Measurements from ENCODE around the gene PROCA1. TPM values are rescaled to one million over a fixed set of nuclear protein-coding genes. Genes with fewer than 3 reads are reported as not detected.

Gene PROCA1
- total and polyA plus RNA-seq, 2 of the 13 experiments (the other 11 are each of a cell fraction or from before 2014, with no cell fraction given) = 0.73 to 1.5 TPM

DNA sequence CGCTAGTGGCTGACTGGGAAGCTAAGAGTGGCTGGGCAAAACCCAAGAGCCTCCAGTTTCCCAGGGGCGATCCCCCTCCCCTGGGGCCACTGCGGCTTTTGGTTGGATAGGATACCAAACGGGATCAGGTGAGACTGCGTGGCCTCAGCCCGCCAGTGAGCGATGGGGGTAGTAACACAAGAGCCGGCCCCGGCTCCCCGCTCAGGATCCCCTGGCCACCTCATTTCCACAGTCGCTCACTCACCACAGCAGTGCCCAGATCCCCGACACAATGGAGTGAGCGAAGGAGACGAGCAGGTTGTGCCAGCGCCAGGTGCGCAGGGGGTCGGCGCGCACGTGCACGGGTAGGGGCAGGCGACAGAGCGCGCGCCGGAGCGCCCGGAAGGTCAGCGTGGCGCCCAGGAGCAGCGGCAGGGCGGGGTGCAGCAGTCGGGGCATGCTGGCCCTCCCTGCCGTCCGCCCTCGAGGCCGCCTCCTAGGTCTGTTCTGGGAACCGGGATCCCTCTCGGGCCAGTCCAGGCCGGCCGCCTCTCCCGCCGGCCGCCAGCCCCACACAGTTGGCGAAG lies 14.1 kb upstream of the PROCA1 start (continued):
- TF ChIP-seq, protein P1, sequence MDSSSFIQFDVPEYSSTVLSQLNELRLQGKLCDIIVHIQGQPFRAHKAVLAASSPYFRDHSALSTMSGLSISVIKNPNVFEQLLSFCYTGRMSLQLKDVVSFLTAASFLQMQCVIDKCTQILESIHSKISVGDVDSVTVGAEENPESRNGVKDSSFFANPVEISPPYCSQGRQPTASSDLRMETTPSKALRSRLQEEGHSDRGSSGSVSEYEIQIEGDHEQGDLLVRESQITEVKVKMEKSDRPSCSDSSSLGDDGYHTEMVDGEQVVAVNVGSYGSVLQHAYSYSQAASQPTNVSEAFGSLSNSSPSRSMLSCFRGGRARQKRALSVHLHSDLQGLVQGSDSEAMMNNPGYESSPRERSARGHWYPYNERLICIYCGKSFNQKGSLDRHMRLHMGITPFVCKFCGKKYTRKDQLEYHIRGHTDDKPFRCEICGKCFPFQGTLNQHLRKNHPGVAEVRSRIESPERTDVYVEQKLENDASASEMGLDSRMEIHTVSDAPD (CRISPR knock-in tag; IDR thresholded peaks at IDR 0.05) = peak; percentile 64; the same call in 1 of the 2 replicates
- TF ChIP-seq ZNF644 (CRISPR knock-in tag; IDR thresholded peaks at IDR 0.05; ENCODE audit: low read depth) (no peak), HIVEP1 (CRISPR knock-in tag; IDR thresholded peaks at IDR 0.05) (no peak), FOSL1 (CRISPR knock-in tag; IDR thresholded peaks at IDR 0.05; ENCODE audit: borderline replicate concordance) (0 out of 2 replicates have a peak, but pooled peaks have one; percentile 6), DMTF1 (CRISPR knock-in tag; IDR thresholded peaks at IDR 0.05) (no peak), CC2D1A (CRISPR knock-in tag; IDR thresholded peaks at IDR 0.05) (0 out of 2 replicates have a peak, but pooled peaks have one; percentile 73), ZEB1 (IDR thresholded peaks at IDR 0.05; ENCODE audit: insufficient replicate concordance, low read depth) (peak; percentile 5), ZBTB7B (CRISPR knock-in tag; IDR thresholded peaks at IDR 0.05) (peak; percentile 75; the same call in 1 of the 2 replicates), MTERF4 (CRISPR knock-in tag; IDR thresholded peaks at IDR 0.05) (peak; percentile 88; the same call in 1 of the 2 replicates), RXRB (CRISPR knock-in tag; IDR thresholded peaks at IDR 0.05; ENCODE audit: borderline replicate concordance) (peak; percentile 30), RARA (CRISPR knock-in tag; IDR thresholded peaks at IDR 0.05) (peak; percentile 45; the same call in 1 of the 2 replicates), TMF1 (CRISPR knock-in tag; IDR thresholded peaks at IDR 0.05; ENCODE audit: low read depth) (peak; percentile 71; the same call in 1 of the 2 replicates), ZNF772 (CRISPR knock-in tag; IDR thresholded peaks at IDR 0.05) (peak; percentile 82; the same call in 1 of the 2 replicates), NCOA5 (CRISPR knock-in tag; IDR thresholded peaks at IDR 0.05) (peak; percentile 11; the same call in 1 of the 2 replicates), NR1H2 (CRISPR knock-in tag; IDR thresholded peaks at IDR 0.05; ENCODE audit: borderline replicate concordance, low read depth) (peak; percentile 85; the same call in 1 of the 2 replicates), SMAD3 (CRISPR knock-in tag; IDR thresholded peaks at IDR 0.05) (no peak), HNRNPL (IDR thresholded peaks at IDR 0.05; ENCODE audit: low read depth, low read length) (peak; percentile 47; the same call in 1 of the 2 replicates), ZFX (CRISPR knock-in tag; IDR thresholded peaks at IDR 0.05; ENCODE audit: low read depth) (peak; percentile 79), YEATS2 (CRISPR knock-in tag; IDR thresholded peaks at IDR 0.05; ENCODE audit: borderline replicate concordance) (no peak), ZNF790 (CRISPR knock-in tag; IDR thresholded peaks at IDR 0.05; ENCODE audit: borderline replicate concordance) (peak; percentile 90; the same call in 1 of the 2 replicates), CEBPG (CRISPR knock-in tag; IDR thresholded peaks at IDR 0.05) (0 out of 2 replicates have a peak, but pooled peaks have one; percentile 6)
- TF ChIP-seq, protein P2, sequence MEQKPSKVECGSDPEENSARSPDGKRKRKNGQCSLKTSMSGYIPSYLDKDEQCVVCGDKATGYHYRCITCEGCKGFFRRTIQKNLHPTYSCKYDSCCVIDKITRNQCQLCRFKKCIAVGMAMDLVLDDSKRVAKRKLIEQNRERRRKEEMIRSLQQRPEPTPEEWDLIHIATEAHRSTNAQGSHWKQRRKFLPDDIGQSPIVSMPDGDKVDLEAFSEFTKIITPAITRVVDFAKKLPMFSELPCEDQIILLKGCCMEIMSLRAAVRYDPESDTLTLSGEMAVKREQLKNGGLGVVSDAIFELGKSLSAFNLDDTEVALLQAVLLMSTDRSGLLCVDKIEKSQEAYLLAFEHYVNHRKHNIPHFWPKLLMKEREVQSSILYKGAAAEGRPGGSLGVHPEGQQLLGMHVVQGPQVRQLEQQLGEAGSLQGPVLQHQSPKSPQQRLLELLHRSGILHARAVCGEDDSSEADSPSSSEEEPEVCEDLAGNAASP (CRISPR knock-in tag; IDR thresholded peaks at IDR 0.05; ENCODE audit: borderline replicate concordance) = peak; percentile 28; the same call in 1 of the 2 replicates
- TF ChIP-seq, protein P3, sequence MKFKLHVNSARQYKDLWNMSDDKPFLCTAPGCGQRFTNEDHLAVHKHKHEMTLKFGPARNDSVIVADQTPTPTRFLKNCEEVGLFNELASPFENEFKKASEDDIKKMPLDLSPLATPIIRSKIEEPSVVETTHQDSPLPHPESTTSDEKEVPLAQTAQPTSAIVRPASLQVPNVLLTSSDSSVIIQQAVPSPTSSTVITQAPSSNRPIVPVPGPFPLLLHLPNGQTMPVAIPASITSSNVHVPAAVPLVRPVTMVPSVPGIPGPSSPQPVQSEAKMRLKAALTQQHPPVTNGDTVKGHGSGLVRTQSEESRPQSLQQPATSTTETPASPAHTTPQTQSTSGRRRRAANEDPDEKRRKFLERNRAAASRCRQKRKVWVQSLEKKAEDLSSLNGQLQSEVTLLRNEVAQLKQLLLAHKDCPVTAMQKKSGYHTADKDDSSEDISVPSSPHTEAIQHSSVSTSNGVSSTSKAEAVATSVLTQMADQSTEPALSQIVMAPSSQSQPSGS (CRISPR knock-in tag; IDR thresholded peaks at IDR 0.05) = no peak

Measured in HepG2 (cell line).